HepG2 (cell line): ENCODE data around the gene FBP2.

ENCODE experiments used
- CEBPB ChIP-seq: IDR thresholded peaks from 2 replicates; pipeline ENCODE4 v1.6.1; 2011; ENCODE audit warnings: low read depth, low read length, improper control_type of control experiment, borderline replicate concordance
- PITX1 ChIP-seq: sonication (generic); formaldehyde crosslinking; IDR thresholded peaks from 2 replicates; pipeline ENCODE4 v1.5.1; 2020; ENCODE audit warnings: mild to moderate bottlenecking, missing genetic modification reagents
- YY1 ChIP-seq: IDR thresholded peaks from 2 replicates; pipeline ENCODE4 v1.6.1; 2011; ENCODE audit warnings: low read length, low read depth, moderate library complexity, mild to moderate bottlenecking; ENCODE audit not compliant: insufficient read depth, insufficient replicate concordance
- ZNF558 ChIP-seq: sonication (generic); formaldehyde crosslinking; IDR thresholded peaks from 2 replicates; pipeline ENCODE4 v1.9.0; 2022; ENCODE audit warnings: mild to moderate bottlenecking, missing genetic modification reagents, borderline replicate concordance
- TF ChIP-seq, protein P1 (sequence below): sonication (generic); formaldehyde crosslinking; IDR thresholded peaks from 2 replicates; pipeline ENCODE4 v1.4.0; 2020; ENCODE audit warnings: mild to moderate bottlenecking, missing genetic modification reagents
- TF ChIP-seq, protein P2 (sequence below): IDR thresholded peaks from 2 replicates; pipeline ENCODE4 v1.6.1; 2016; ENCODE audit warnings: missing compliant biosample characterization, missing genetic modification reagents, borderline replicate concordance
- TF ChIP-seq, protein P3 (sequence below), 2 experiments: IDR thresholded peaks; 2 replicates each; pipeline ENCODE4 v1.6.1; 2011 to 2012; ENCODE audit warnings: low read length in 2 of 2, borderline replicate concordance in 1 of 2, low read depth in 1 of 2, mild to moderate bottlenecking in 1 of 2, moderate library complexity in 1 of 2

DNA sequence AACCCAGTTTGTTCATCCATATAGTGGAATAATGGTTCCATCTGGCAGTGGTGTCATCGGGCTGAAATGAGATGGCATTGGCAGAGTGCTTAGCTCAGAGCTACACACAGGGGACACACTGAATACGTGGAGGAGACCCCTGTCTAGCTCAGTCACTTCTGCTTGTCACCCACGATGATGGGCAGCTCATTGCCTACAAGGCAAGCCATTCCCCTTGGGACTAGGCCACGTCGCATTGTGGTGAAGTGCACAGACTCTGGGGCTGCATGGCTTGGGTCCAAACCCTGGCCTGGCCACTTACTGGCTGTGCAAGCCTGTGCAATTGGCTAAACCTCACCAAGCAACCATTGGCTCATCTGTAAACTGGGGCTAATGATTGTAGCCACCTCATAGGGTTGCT is 48.9 kb upstream of the FBP2 start:
- TF ChIP-seq, protein P1, sequence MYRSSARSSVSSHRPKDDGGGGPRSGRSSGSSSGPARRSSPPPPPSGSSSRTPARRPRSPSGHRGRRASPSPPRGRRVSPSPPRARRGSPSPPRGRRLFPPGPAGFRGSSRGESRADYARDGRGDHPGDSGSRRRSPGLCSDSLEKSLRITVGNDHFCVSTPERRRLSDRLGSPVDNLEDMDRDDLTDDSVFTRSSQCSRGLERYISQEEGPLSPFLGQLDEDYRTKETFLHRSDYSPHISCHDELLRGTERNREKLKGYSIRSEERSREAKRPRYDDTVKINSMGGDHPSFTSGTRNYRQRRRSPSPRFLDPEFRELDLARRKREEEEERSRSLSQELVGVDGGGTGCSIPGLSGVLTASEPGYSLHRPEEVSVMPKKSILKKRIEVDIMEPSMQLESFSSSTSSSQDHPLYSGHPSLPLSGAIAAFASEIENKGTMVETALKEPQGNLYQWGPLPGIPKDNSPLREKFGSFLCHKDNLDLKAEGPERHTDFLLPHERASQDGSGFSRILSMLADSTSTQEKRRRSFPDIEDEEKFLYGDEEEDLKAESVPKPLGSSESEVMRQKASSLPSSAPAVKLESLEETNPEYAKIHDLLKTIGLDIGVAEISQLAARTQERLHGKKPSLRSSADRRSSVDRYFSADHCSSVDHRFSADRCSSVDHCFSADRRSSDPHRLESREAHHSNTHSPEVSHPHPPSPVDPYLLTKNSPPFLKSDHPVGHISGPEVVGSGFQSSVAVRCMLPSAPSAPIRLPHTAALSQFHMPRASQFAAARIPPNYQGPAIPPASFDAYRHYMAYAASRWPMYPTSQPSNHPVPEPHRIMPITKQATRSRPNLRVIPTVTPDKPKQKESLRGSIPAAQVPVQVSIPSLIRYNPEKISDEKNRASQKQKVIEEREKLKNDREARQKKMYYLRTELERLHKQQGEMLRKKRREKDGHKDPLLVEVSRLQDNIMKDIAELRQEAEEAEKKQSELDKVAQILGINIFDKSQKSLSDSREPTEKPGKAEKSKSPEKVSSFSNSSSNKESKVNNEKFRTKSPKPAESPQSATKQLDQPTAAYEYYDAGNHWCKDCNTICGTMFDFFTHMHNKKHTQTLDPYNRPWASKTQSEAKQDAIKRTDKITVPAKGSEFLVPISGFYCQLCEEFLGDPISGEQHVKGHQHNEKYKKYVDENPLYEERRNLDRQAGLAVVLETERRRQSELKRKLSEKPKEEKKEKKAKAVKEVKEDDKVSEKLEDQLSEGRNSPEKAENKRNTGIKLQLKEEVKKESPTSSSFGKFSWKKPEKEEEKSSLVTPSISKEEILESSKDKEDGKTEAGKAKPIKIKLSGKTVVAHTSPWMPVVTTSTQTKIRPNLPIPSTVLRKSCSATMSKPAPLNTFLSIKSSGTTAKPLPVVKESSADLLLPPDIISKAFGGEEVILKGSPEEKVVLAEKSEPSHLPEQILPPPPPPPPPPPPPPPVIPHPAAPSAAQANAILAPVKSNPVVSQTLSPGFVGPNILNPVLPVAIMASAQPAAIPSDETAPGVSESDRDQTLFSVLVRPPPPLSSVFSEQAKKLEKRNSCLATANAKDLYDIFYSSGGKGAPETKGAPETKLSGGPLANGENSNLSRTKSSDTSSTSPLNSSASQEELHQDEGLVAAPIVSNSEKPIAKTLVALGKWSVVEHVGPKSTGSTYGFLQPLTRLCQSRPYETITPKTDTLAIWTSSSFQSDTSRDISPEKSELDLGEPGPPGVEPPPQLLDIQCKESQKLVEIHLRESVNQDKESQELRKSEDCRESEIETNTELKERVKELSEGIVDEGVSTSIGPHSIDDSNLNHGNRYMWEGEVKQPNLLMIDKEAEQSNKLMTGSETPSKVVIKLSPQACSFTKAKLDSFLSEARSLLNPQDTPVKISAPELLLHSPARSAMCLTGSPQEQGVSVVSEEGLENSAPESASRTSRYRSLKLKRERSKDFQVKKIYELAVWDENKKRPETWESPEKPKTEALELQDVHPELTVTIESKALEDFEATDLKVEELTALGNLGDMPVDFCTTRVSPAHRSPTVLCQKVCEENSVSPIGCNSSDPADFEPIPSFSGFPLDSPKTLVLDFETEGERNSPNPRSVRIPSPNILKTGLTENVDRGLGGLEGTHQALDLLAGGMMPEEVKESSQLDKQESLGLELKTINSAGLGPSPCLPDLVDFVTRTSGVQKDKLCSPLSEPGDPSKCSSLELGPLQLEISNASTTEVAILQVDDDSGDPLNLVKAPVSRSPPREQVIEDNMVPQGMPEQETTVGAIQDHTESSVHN (CRISPR knock-in tag): no peak
- no peak for TF ChIP-seq CEBPB
- no peak for TF ChIP-seq YY1
- TF ChIP-seq, protein P2, sequence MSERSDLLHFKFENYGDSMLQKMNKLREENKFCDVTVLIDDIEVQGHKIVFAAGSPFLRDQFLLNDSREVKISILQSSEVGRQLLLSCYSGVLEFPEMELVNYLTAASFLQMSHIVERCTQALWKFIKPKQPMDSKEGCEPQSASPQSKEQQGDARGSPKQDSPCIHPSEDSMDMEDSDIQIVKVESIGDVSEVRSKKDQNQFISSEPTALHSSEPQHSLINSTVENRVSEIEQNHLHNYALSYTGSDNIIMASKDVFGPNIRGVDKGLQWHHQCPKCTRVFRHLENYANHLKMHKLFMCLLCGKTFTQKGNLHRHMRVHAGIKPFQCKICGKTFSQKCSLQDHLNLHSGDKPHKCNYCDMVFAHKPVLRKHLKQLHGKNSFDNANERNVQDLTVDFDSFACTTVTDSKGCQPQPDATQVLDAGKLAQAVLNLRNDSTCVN (CRISPR knock-in tag): no peak
- TF ChIP-seq PITX1 (CRISPR knock-in tag): no peak
- TF ChIP-seq, protein P3, sequence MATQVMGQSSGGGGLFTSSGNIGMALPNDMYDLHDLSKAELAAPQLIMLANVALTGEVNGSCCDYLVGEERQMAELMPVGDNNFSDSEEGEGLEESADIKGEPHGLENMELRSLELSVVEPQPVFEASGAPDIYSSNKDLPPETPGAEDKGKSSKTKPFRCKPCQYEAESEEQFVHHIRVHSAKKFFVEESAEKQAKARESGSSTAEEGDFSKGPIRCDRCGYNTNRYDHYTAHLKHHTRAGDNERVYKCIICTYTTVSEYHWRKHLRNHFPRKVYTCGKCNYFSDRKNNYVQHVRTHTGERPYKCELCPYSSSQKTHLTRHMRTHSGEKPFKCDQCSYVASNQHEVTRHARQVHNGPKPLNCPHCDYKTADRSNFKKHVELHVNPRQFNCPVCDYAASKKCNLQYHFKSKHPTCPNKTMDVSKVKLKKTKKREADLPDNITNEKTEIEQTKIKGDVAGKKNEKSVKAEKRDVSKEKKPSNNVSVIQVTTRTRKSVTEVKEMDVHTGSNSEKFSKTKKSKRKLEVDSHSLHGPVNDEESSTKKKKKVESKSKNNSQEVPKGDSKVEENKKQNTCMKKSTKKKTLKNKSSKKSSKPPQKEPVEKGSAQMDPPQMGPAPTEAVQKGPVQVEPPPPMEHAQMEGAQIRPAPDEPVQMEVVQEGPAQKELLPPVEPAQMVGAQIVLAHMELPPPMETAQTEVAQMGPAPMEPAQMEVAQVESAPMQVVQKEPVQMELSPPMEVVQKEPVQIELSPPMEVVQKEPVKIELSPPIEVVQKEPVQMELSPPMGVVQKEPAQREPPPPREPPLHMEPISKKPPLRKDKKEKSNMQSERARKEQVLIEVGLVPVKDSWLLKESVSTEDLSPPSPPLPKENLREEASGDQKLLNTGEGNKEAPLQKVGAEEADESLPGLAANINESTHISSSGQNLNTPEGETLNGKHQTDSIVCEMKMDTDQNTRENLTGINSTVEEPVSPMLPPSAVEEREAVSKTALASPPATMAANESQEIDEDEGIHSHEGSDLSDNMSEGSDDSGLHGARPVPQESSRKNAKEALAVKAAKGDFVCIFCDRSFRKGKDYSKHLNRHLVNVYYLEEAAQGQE (IDR thresholded peaks at IDR 0.05; ENCODE audit: borderline replicate concordance in 1 of 2, low read depth in 1 of 2, low read length in 2 of 2): no peak
- no peak for TF ChIP-seq ZNF558 (CRISPR knock-in tag)
